A673 (cell line): ENCODE measurements around the gene GEMIN8.

Source experiments
- CTCF ChIP-seq: fragments of 300-800, 200-600 bp; sonication (generic); conservative IDR thresholded peaks from 2 replicates; pipeline ENCODE4 v1.5.1; 2017; ENCODE audit warnings: low read depth, mild to moderate bottlenecking, antibody characterized with exemption, low read length, moderate library complexity, mixed read lengths
- EZH2 ChIP-seq: fragments of 200-600 bp; sonication (generic); IDR thresholded peaks from 2 replicates; pipeline ENCODE4 v1.6.1; 2017; ENCODE audit warnings: borderline replicate concordance, low read depth, mild to moderate bottlenecking, mixed read lengths, antibody characterized with exemption, low read length; ENCODE audit not compliant: poor library complexity, severe bottlenecking

- TF ChIP-seq EZH2 (no peak), CTCF (no peak)
Measured at GRCh38 chrX:14028473-14028872, 1.2 kb downstream of the GEMIN8 start.
